AG09309 (cell line): Measurements from ENCODE around the gene TBR1.

Source experiments
- DNase-seq: peaks from one replicate; pipeline ENCODE4 v3.0.0-alpha.2; 2010; ENCODE audit warnings: low read depth
- H3K4me3 ChIP-seq: 2 replicates; pipeline ENCODE4 v1.5.1; 2011; ENCODE audit warnings: mild to moderate bottlenecking, low read depth, low read length, moderate library complexity; ENCODE audit not compliant: control insufficient read depth
- TF ChIP-seq, protein P1 (sequence below): IDR thresholded peaks from 2 replicates; pipeline ENCODE4 v1.5.1; 2011; ENCODE audit warnings: mild to moderate bottlenecking, low read depth, low read length, inconsistent platforms; ENCODE audit not compliant: insufficient read depth, control insufficient read depth; ENCODE audit errors: missing control alignments

Gene TBR1

DNA sequence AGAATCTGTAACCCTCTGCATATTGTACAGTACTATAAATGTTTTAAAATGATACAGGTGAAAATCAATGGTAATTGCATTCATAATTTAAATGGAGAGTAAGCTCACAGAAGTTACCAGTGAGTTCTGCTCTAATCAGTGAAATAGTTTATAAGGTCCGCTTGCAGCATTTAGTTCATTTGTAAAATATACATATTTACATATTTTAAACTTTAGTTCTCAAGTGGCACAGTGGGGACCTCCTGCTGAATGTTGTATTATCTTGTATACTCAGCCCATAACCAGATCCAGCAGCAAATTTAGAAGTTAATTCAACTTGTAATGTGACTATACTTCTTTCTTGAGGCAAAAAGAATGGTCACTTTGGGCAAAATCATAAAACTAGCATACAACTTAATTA, 41.7 kb upstream of the TBR1 start:
- TF ChIP-seq, protein P1, sequence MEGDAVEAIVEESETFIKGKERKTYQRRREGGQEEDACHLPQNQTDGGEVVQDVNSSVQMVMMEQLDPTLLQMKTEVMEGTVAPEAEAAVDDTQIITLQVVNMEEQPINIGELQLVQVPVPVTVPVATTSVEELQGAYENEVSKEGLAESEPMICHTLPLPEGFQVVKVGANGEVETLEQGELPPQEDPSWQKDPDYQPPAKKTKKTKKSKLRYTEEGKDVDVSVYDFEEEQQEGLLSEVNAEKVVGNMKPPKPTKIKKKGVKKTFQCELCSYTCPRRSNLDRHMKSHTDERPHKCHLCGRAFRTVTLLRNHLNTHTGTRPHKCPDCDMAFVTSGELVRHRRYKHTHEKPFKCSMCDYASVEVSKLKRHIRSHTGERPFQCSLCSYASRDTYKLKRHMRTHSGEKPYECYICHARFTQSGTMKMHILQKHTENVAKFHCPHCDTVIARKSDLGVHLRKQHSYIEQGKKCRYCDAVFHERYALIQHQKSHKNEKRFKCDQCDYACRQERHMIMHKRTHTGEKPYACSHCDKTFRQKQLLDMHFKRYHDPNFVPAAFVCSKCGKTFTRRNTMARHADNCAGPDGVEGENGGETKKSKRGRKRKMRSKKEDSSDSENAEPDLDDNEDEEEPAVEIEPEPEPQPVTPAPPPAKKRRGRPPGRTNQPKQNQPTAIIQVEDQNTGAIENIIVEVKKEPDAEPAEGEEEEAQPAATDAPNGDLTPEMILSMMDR, result no peak
- H3K4me3 ChIP-seq, result no peak overlapping the region
- DNase-seq, result no peak

DNA sequence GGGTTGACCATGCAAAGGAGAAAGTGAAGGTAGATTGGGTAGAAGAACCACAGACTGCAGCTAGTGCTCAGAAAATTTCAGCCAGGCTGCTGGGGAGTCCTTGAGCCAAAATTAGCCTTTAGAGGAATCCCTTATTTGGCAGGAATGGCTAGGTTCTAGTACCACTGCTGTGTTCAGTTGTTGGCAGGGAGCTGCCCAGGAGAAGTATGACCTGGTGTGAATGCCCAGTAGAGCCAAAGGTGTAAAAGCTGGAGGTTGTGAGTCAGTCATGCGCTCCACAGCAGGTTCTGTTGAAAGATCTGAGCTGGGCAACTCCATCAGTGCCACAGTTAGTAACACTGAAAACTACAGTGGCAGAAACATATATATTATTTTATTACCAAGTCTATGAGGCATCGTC, 36.4 kb upstream of the TBR1 start:
- H3K4me3 ChIP-seq, result no peak overlapping the region
- DNase-seq, result no peak
- TF ChIP-seq, protein P1, result no peak

DNA sequence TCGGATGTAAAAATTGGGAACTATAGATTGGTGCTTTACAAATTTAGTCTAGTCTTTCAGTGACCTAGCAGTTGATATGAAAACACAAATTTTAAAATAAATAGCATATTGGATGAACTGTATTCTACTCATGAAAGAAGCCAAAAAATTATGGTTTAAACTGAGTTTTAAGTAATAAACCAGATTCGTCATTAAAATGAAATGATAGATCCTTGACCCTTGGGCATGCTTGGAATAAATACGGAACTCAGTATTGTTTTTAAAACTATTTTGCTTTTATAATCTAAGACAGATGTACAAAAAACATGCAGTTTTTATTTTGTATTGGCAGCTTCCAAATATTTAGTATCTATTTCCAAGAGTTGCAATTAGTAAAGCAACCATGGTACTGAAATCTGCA, 34.6 kb upstream of the TBR1 start:
- H3K4me3 ChIP-seq, result no peak overlapping the region
- TF ChIP-seq, protein P1, result no peak
- no peak for DNase-seq

DNA sequence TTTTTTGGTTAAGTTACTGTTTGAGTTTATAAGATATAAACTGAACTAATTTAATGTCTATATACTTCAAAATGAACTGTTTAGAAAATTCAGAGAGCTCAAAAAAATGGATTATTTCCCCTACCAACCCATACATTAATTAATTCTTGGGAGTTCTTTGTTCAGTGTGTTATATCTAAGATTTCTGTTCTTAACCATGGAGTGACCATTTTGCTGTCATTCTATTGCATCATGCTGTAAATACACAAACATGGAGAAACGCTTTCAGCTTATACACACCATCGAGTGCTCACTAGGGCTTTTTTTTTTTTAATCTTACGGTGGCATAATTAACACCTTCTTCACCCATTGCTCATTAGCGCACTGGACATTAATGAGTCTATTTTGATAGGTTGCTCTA, 33.4 kb upstream of the TBR1 start:
- no peak for DNase-seq
- H3K4me3 ChIP-seq, result no peak overlapping the region
- TF ChIP-seq, protein P1, result no peak

DNA sequence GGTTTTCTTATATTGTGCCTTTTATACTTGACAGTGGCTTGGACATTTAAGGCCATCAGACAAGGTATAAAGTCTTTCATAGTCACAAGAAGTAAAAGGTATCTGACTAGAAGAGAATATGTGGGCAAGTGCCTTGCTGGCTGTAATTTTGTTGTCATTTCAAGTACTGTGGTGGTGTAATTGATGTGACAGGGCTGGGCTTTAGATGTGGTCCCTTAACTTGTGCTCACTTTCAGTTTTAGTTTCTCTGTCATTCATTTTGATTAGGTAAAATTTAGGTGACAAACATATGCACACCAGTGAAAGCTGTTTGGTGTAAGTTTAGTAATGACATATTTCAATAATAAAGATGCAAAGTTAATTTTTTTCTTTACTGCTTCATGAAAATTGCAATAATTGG, 31.2 kb upstream of the TBR1 start:
- no peak overlapping the region for H3K4me3 ChIP-seq
- TF ChIP-seq, protein P1, result no peak
- DNase-seq, result no peak

DNA sequence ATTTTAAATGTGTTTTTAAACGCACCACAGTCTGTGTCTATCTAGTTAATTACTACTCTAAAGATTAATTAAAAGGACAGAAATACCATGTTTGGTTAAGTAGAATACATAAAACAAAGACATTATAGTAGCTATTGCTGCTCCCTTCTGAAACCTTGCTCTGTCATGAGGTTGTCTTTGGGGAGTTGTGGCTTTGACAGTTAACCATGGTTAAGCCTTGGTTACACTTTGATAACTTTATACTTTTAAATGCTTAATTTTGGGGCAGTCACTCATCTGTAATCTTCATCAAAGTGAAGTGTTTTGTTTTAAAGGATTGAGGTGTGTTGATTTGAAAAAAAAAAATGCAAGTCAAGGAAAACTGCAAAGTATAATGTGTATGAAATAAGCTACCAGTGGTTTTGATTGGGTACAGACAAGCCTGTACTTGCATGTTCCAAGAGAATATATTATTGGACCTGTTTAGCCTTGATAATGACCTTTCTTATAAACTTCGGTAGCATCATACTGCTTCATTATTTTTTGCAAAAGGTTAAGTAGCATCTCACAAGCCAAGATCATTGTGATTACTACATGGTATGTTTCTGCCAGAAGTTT, 29.8 kb upstream of the TBR1 start:
- no peak for DNase-seq
- TF ChIP-seq, protein P1, result no peak
- no peak overlapping the region for H3K4me3 ChIP-seq
